ENCODE data around the gene TRIM47. TPM values are rescaled to one million over a fixed set of nuclear protein-coding genes. Genes with fewer than 3 reads are reported as not detected.

The TRIM47 gene
- 39.5 TPM for total RNA-seq
- long read RNA-seq, transcript TRIM47-201 (6 exons, 2,266 nt), result major isoform, 68 of 107 reads
- long read RNA-seq, transcript TRIM47-204 (6 exons, 1,907 nt), result minor isoform, 12 of 107 reads
- long read RNA-seq, partial matches to known transcripts, result 15 of 107 reads
- long read RNA-seq, other reads (novel, unspliced or antisense), result 12 of 107 reads

- intact Hi-C loops (cut with DNase I), result no loop called here
These were observed at the start of gene TRIM47 for GRCh38 chr17:75878174-75878998. Gene TRIM47, minus strand, starts transcription at chr17:75878581. Its CDS starts 33 bp downstream, at chr17:75878548.

GRCh38 chr17:75927286-75927922 is 49.0 kb upstream of the TRIM47 start:
- intact Hi-C loops (cut with DNase I), result no loop called here
- DNase-seq (ENCODE audit: low spot score), result no peak

More at GRCh38 chr17:75878174-75878998, at the start of gene TRIM47:
- DNase-seq (ENCODE audit: low spot score), result no peak

- no peak for DNase-seq (ENCODE audit: low spot score)
These were observed 48.1 kb upstream of the TRIM47 start for GRCh38 chr17:75926456-75926855.

DNA sequence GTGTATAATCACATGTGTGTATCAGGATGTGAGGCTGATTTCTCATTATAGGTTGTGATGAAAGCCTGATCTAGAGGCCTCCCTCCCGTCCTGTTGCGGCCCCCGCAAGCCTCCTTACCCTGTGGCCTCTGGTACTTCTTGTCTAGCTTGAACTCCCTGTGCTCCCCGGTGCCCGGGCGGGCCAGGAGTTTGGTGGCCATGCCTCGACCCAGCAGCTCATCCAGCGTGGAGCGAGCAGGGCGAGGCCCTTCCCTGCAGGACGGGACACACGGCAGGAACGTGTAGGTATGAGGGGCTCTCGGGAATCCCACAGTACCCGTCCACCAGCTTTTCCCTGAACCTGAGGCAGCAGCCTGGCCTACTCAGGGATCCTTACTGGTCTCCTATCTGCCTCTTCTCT is 47.5 kb upstream of the TRIM47 start:
- DNase-seq (ENCODE audit: low spot score), result no peak
- intact Hi-C loops (cut with DNase I), result no loop called here

More at GRCh38 chr17:75926456-75926855, 48.1 kb upstream of the TRIM47 start:
- intact Hi-C loops (cut with DNase I), result no loop called here

DNA sequence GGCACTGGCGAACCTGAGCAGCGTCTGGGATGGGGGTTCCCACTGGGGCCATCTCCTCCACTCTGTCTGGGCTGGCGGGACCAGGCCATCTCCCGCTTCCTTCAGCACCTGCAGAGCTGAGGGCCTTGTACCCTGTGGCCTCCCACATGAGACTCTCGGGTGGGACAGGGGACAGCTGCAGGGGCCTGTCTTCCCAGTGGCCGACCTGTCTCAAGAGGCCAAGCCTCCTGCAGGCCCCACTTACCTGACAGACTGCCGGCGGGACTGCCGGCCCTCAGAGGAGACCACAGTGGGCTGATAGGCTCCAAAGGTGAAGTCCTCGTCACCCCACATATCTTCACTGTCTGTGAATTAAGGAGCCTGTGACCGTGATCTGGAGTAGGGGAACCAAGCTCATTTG is 46.7 kb upstream of the TRIM47 start:
- intact Hi-C loops (cut with DNase I), result no loop called here
- DNase-seq (ENCODE audit: low spot score), result no peak

DNA sequence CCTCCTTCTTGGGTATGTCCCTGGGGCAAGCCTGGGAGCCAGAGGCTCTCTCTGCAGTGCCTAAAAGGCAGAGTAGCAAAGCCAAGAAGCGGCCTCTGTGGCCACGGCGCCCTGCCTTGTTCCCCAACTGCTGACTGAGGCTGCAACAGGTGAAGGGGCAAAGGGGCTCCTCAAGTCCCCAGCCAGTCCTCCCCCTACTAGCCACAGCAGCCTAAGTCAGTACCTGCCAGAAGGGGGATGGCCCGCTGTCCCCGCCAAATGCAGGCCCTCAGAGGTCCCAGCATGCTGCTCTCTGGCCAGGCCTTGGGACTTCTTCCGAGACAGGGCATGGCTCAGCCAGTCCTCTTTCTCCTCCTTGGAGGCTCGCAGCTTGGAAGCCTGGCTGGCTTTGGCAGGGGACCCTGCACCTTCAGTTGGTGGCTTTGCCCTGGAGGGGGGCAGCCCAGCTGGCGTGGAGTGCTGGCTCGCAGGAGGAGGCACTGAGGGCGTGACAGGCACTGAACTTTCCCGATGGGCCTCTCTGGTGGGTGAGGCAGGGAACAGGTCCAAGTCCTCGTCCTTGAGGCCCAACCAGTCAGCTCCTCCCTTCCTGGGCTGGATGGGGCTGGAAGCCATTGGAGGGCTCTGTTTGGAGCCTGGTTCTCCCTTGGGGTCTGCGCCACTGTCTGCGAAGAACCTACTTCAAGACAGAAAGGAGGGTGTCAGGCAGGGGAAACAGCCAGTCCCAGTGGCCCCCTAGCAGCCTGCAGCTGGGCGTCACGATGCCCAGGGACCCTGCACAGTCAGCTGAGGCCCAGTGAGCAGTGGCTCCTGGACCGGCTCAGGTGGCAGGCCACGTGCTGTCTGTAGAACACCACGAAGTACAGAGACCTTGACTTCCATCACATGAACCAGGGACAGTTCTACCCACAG is 44.8 kb upstream of the TRIM47 start:
- DNase-seq (ENCODE audit: low spot score), result no peak
- intact Hi-C loops (cut with DNase I), result no loop called here

GRCh38 chr17:75922173-75922961 is 44.0 kb upstream of the TRIM47 start:
- intact Hi-C loops (cut with DNase I), result no loop called here
- no peak for DNase-seq (ENCODE audit: low spot score)

GRCh38 chr17:75921596-75921995 is 43.2 kb upstream of the TRIM47 start:
- no peak for DNase-seq (ENCODE audit: low spot score)
- intact Hi-C loops (cut with DNase I), result no loop called here

DNA sequence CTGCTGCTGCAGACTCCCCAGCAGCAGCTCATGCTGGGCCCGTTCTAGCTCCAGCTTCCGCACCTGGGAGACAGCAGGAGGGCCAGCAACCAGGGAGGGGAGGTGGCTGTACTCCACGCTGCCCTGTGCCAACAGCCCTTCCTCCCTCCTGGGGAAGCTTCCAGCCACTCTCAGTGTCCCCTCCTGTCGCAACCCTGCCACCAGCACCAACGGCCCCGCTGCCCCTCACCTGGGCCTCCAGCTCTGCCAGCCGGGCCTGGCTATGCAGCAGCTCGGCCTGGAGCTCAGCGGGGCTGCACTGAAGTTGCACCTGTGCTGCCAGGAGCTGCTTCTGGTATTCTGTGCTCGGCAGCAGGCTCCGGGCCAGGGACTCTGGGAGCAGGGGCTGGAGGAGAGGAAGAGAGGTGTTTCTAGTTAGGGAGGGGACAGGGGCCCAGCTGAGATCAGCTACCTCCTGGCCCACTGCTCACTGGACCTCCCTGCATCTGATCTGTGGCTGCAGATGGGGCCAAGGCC is 41.7 kb upstream of the TRIM47 start:
- intact Hi-C loops (cut with DNase I), result no loop called here
- no peak for DNase-seq (ENCODE audit: low spot score)

DNA sequence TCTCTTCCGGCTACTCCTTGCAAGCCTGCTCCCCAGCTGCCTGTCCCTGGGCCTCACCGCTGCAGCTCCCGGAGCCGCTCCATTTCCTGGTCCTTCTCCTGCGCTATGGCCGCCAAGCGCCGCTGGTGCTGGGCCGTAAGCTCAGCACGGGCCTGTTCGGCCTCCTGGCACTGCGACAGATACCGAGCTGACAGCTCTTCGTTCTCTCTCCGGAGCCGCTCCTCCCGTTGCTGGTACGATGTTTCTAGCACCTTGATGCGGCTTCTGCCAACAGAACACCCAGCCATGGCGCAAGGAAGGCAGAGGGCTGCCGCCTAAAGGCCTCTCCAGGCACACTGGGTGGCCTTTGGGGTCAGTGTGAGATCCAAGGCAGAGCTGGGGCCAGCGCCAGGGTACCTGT is 41.2 kb upstream of the TRIM47 start:
- intact Hi-C loops (cut with DNase I), result no loop called here

DNA sequence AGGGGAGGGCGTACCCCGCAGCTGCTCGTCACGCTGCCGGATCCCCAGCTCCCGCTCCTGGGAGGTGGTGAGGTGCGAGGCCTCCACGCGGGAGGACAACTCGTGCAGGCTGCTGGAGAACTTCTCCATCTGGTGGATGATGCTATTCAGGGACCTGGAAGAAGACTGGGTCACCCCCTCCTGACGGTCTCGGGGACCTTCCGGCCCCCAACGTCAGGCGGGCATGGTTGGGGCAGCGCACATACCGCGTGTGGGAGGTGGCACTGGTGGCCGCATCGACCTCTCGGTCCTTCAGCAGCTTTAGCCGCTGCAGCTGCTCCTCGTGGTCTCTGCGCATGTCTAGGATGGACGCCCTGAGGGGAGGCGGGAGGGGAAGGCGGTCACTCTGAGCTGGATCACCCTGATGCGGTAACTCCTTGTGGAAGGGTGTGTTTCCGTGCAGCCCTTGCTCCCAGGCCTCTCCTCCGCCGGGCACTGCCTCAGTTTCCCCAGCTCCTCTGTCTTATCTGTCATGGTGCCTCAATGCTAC is 39.6 kb upstream of the TRIM47 start:
- DNase-seq (ENCODE audit: low spot score), result no peak
- intact Hi-C loops (cut with DNase I), result no loop called here

More for the DNA sequence above, 41.2 kb upstream of the TRIM47 start:
- no peak for DNase-seq (ENCODE audit: low spot score)

DNA sequence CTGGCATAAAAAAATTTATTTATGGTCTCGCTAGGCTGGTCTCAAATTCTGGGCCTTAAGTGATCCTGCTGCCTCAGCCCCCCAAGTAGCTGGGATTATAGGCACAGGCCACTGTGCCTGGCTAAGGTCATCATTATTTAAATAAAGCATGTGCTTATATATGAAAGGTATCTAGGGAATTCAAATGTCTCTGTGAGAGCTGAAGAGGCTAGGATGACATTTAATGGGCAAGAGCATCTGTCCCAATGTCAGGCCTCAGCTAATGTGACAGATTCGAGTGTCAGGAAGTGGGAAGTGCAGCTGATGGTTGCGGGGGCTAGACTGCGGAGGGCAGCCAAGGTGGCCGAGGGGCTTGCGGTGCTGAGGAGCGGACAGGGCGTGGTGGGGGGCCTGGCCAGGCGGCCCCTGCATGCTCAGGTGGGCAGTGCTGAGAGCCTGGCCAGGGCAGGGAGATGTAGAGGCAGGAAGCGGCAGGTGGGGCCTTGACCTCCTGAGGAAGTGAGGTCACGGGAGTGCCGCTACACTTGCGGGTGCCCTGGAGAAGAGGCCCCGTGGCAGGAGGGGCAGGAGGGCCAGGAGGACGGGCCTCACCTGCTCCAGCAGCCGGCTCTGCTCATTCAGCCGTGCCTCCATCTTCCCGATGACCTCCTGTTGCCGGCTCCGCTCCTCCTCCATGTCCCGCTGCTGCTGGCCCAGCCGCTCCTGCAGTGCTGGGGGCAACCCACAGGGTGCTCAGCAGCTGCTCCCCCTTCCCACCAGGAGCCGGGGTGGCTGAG is 38.9 kb upstream of the TRIM47 start:
- intact Hi-C loops (cut with DNase I), result no loop called here
- DNase-seq (ENCODE audit: low spot score), result no peak

GRCh38 chr17:75915268-75915667 is 36.9 kb upstream of the TRIM47 start:
- no peak for DNase-seq (ENCODE audit: low spot score)
- intact Hi-C loops (cut with DNase I), result no loop called here

GRCh38 chr17:75914643-75915267 is 36.4 kb upstream of the TRIM47 start:
- no peak for DNase-seq (ENCODE audit: low spot score)
- intact Hi-C loops (cut with DNase I), result no loop called here

- intact Hi-C loops (cut with DNase I), result no loop called here
- no peak for DNase-seq (ENCODE audit: low spot score)
These were observed 35.3 kb upstream of the TRIM47 start for GRCh38 chr17:75913537-75914210.

GRCh38 chr17:75910699-75911098 is 32.3 kb upstream of the TRIM47 start:
- intact Hi-C loops (cut with DNase I), result no loop called here

DNA sequence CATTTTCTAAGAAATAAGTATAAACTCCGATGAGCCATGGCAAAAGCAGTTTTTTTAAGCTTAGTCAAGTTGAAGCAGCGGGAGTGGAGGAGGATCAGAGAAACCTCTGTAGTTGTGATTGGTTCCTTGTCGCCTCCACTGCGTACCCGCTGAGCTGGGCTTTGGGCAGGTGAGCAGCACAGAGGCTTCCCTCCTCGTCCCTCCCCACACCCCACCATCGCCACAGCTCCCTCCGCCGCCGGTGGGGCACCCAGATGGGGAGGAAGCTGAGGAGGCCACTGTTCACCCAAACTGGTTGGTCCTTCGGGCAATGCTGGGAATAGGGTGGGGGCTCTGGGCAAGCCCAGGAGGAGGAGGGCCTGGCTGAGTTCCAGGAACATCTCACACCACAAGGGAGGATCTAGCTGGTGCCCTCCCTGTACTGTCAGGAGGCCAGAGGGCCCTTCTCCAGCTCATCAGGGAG is 31.5 kb upstream of the TRIM47 start:
- intact Hi-C loops (cut with DNase I), result no loop called here
- no peak for DNase-seq (ENCODE audit: low spot score)

More at GRCh38 chr17:75910699-75911098, 32.3 kb upstream of the TRIM47 start:
- DNase-seq (ENCODE audit: low spot score), result no peak
